WI38 (cell line): Measurements from ENCODE around the gene GTPBP1.

ENCODE experiments used
- H3K4me3 ChIP-seq: 2 replicates; pipeline ENCODE4 v1.5.1; 2011; ENCODE audit warnings: low read depth, mild to moderate bottlenecking, control low read depth, low read length
- CTCF ChIP-seq: IDR thresholded peaks from 2 replicates; pipeline ENCODE4 v1.5.1; 2012; ENCODE audit warnings: low read depth, mild to moderate bottlenecking, control low read depth, low read length

The GTPBP1 gene

GRCh38 chr22:38718414-38718813 is 12.7 kb downstream of the GTPBP1 start:
- no peak overlapping the region for H3K4me3 ChIP-seq
- peak; percentile 79 for TF ChIP-seq CTCF

- no peak overlapping the region for H3K4me3 ChIP-seq
- no peak for TF ChIP-seq CTCF
These were observed 13.5 kb downstream of the GTPBP1 start for GRCh38 chr22:38719196-38719595.

- no peak overlapping the region for H3K4me3 ChIP-seq
These were observed 14.6 kb downstream of the GTPBP1 start for GRCh38 chr22:38720350-38720749.

GRCh38 chr22:38721551-38721950 is 15.8 kb downstream of the GTPBP1 start:
- no peak overlapping the region for H3K4me3 ChIP-seq
- TF ChIP-seq CTCF, result no peak

More at GRCh38 chr22:38720350-38720749, 14.6 kb downstream of the GTPBP1 start:
- no peak for TF ChIP-seq CTCF

- H3K4me3 ChIP-seq, result no peak overlapping the region
These were observed 18.4 kb downstream of the GTPBP1 start for GRCh38 chr22:38724176-38724575.

GRCh38 chr22:38724926-38725571 is 19.3 kb downstream of the GTPBP1 start:
- TF ChIP-seq CTCF, result peak; percentile 55
- no peak overlapping the region for H3K4me3 ChIP-seq

More at GRCh38 chr22:38724176-38724575, 18.4 kb downstream of the GTPBP1 start:
- no peak for TF ChIP-seq CTCF

GRCh38 chr22:38725900-38726655 is 20.3 kb downstream of the GTPBP1 start:
- no peak for TF ChIP-seq CTCF
- no peak overlapping the region for H3K4me3 ChIP-seq
